Measurements from ENCODE around the gene CDK1.
"Not testable (repeated sequence)": the region's sequence is repeated elsewhere in the genome, so short reads cannot be mapped to it uniquely, and the experiment has no call there.

Gene CDK1

DNA sequence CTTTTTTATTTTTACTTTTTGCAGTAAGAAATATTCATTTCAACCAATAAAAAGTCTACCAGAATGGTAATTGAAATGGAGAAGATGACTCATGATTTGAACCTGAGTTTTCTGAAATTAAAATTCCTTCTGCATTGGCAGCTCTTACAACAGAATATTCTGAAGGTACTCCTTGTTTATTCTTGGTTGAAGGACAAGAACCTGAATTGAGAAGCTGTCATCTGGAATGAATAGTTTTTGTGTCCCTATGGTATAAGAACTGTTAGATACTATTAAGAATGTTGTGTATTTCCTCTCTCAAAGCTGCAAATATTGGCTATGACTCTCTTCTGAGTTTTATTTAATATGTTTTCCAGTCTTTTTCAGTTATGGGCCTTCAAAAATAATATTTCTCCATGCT, 56.1 kb downstream of the CDK1 start:
- H3K36me3 Mint-ChIP-seq = no peaks in the 10 kb centered on the region
- H3K4me3 Mint-ChIP-seq = no peak overlapping the region
- H3K27me3 Mint-ChIP-seq = peaks cover 4% of the 10 kb centered on the region
- H3K27ac Mint-ChIP-seq = no peak overlapping the region
- CTCF ChIA-PET = no interaction called here
- no peaks in the 10 kb centered on the region for H3K4me1 Mint-ChIP-seq
- DNase-seq = no peak
- no peaks in the 10 kb centered on the region for H3K9me3 Mint-ChIP-seq

DNA sequence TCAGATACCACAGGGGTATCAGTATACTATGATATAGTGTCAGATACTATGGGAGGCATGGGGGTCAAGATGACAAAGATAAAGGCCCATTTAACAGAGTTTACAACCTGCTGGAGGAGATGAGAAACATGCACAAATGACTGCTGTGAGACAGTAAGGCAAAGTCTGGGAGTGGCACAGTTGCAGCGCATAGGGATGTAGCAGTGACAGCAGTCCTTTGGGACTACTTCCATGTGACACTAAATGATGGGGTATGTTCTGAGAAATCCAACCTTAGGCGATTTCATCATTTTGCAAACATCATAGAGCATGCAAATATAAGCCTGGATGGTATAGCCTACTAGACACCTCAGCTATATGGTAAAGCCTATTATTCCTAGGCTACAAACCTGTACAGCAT, 56.8 kb downstream of the CDK1 start:
- Mint-ChIP-seq H3K27ac (no peak overlapping the region), H3K4me3 (no peak overlapping the region), H3K27me3 (peaks cover 4% of the 10 kb centered on the region), H3K9me3 (no peaks in the 10 kb centered on the region), H3K36me3 (no peaks in the 10 kb centered on the region), H3K4me1 (no peaks in the 10 kb centered on the region)
- CTCF ChIA-PET = no interaction called here
- no peak for DNase-seq

GRCh38 chr10:60841227-60841626, 62.9 kb downstream of the CDK1 start:
- H3K27ac Mint-ChIP-seq, H3K4me1 Mint-ChIP-seq, H3K36me3 Mint-ChIP-seq, H3K9me3 Mint-ChIP-seq, H3K4me3 Mint-ChIP-seq, CTCF ChIA-PET, DNase-seq: not testable (repeated sequence)
- peaks cover 11% of the 10 kb centered on the region for H3K27me3 Mint-ChIP-seq

DNA sequence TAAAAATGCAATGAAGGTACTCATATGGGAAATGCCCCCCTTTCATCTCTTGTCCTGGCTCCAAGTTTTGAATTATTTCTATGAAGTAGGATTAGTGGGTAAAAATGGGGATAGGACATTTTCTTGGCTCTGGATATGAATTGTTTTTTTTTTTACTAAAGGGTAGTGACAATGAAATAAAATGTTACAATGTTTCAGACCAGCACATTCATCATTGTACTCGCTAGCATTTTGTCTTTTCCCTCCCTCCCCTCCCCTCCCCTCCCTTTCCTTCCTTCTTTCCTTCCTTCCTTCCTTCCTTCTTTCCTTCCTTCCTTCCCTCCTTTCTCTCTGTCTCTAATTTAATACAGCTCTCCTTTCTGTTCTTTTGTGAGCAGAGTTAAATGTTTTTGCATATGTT, 64.4 kb downstream of the CDK1 start:
- H3K27me3 Mint-ChIP-seq = peaks cover 11% of the 10 kb centered on the region
- H3K9me3 Mint-ChIP-seq = no peaks in the 10 kb centered on the region
- H3K36me3 Mint-ChIP-seq = no peaks in the 10 kb centered on the region
- no peak for DNase-seq
- no peaks in the 10 kb centered on the region for H3K4me1 Mint-ChIP-seq
- CTCF ChIA-PET = interaction anchor here (0.6 kb wide), 1 partner anchor 12 kb away, joined by 4 read pairs; no protein-coding TSS in a partner anchor
- H3K27ac Mint-ChIP-seq = no peak overlapping the region
- H3K4me3 Mint-ChIP-seq = no peak overlapping the region
